ENCODE measurements around the gene BRMS1L. TPM values are rescaled to one million over a fixed set of nuclear protein-coding genes. Genes with fewer than 3 reads are reported as not detected.

The BRMS1L gene
- total and polyA plus RNA-seq, 2 of the 4 experiments (the other 2 are of a cell fraction), result 1.8 to 6.2 TPM

DNA sequence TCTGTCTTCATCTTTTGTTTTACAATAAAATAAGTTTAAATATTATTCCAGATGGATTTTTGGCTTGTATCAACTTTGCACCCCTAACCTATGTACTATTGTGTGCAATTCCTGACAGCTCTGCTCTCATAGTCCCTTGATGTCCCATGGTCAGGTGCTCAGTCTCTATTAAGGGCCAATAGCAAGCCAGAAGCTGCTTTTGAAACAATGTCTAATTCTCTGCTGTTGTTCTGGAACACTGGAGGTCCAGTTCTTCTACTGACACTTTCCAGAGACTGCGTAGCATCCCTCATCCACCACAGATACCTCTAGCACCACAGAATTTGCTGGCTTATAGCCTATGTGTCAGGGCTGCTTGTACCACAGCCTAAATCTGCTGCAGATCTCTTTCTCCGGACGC lies 74.6 kb downstream of the BRMS1L start:
- Histone ChIP-seq H3K4me2 (ENCODE audit: low read depth, low read length) (no peak overlapping the region), H2BK15ac (ENCODE audit: low read depth, low read length) (no peak overlapping the region), H3K23ac (ENCODE audit: low read depth, low read length) (no peak overlapping the region), H2BK120ac (ENCODE audit: low read depth, low read length) (no peak overlapping the region), H3K9me1 (ENCODE audit: insufficient read depth, low read length) (no peaks in the 10 kb centered on the region), H3K14ac (replicated peaks; ENCODE audit: low read depth, low read length) (no peak overlapping the region), H2AK9ac (replicated peaks; ENCODE audit: low read depth, low read length, poor library complexity) (no peak overlapping the region), H3K9me3 (ENCODE audit: control insufficient read depth, insufficient read depth, low read length) (no peaks in the 10 kb centered on the region), H4K91ac (ENCODE audit: insufficient read depth, low read depth, low read length) (no peak overlapping the region), H3K4me3 (ENCODE audit: insufficient read depth, low read depth, low read length) (no peak overlapping the region), H4K8ac (ENCODE audit: low read depth in 2 of 2, low read length in 2 of 2) (no peak overlapping the region), H2BK5ac (ENCODE audit: low read depth, low read length, poor library complexity, severe bottlenecking) (no peak overlapping the region), H2BK20ac (ENCODE audit: low read depth, low read length) (no peak overlapping the region), H3K36me3 (ENCODE audit: control insufficient read depth, insufficient read depth, low read length) (no peaks in the 10 kb centered on the region), H3K27me3 (ENCODE audit: control insufficient read depth, insufficient read depth, low read length) (no peaks in the 10 kb centered on the region; the same call in none of the 2 replicates), H3K18ac (ENCODE audit: low read depth, low read length) (no peak overlapping the region), H3K27ac (ENCODE audit: insufficient read depth, low read length) (no peak overlapping the region), H3K4me1 (ENCODE audit: control insufficient read depth, insufficient read depth, low read length) (no peaks in the 10 kb centered on the region), H4K20me1 (ENCODE audit: insufficient read depth, low read length) (no peaks in the 10 kb centered on the region), H3K56ac (ENCODE audit: extremely low read depth, insufficient read depth, low read length) (no peak overlapping the region), H2AK5ac (ENCODE audit: low read depth, low read length) (no peak overlapping the region), H3K79me1 (ENCODE audit: low read depth in 1 of 2, low read length in 2 of 2) (no peaks in the 10 kb centered on the region), H3K9ac (ENCODE audit: low read depth, low read length) (no peak overlapping the region), H3K4ac (ENCODE audit: low read depth, low read length) (no peak overlapping the region), H4K5ac (ENCODE audit: low read depth, low read length) (no peak overlapping the region), H2AFZ (replicated peaks; ENCODE audit: low read length, poor library complexity) (no peak overlapping the region)
- no CpG with 5 or more reads among the region's 3 CpGs for WGBS, 2 experiments (ENCODE audit: extremely low coverage in 2 of 2, insufficient read length in 1 of 2)
- TF ChIP-seq RFX5 (IDR thresholded peaks at IDR 0.05; ENCODE audit: low read depth, low read length) (no peak), POLR2A (IDR thresholded peaks at IDR 0.05; ENCODE audit: low read depth, low read length) (no peak), RCOR1 (IDR thresholded peaks at IDR 0.05; ENCODE audit: insufficient replicate concordance, low read length) (no peak), RAD21 (IDR thresholded peaks at IDR 0.05; ENCODE audit: low read length) (no peak), MAFK (IDR thresholded peaks at IDR 0.05; ENCODE audit: low read depth, low read length) (no peak), BHLHE40 (IDR thresholded peaks at IDR 0.05; ENCODE audit: low read depth, low read length) (no peak), FOS (IDR thresholded peaks at IDR 0.05; ENCODE audit: low read depth, low read length) (no peak), CHD1 (IDR thresholded peaks at IDR 0.05; ENCODE audit: low read depth, low read length) (no peak), SMC3 (IDR thresholded peaks at IDR 0.05; ENCODE audit: low read depth, low read length) (no peak), MXI1 (IDR thresholded peaks at IDR 0.05; ENCODE audit: borderline replicate concordance, low read depth, low read length) (no peak), CEBPB (IDR thresholded peaks at IDR 0.05; ENCODE audit: low read depth, low read length) (no peak), MAZ (IDR thresholded peaks at IDR 0.05; ENCODE audit: borderline replicate concordance, low read depth, low read length) (no peak), NFE2L2 (IDR thresholded peaks at IDR 0.05; ENCODE audit: low read depth, low read length) (no peak)
- TF ChIP-seq, protein P1, sequence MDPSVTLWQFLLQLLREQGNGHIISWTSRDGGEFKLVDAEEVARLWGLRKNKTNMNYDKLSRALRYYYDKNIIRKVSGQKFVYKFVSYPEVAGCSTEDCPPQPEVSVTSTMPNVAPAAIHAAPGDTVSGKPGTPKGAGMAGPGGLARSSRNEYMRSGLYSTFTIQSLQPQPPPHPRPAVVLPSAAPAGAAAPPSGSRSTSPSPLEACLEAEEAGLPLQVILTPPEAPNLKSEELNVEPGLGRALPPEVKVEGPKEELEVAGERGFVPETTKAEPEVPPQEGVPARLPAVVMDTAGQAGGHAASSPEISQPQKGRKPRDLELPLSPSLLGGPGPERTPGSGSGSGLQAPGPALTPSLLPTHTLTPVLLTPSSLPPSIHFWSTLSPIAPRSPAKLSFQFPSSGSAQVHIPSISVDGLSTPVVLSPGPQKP (IDR thresholded peaks at IDR 0.05; ENCODE audit: borderline replicate concordance, low read depth, low read length), result no peak
- TF ChIP-seq, protein P2, sequence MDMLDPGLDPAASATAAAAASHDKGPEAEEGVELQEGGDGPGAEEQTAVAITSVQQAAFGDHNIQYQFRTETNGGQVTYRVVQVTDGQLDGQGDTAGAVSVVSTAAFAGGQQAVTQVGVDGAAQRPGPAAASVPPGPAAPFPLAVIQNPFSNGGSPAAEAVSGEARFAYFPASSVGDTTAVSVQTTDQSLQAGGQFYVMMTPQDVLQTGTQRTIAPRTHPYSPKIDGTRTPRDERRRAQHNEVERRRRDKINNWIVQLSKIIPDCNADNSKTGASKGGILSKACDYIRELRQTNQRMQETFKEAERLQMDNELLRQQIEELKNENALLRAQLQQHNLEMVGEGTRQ (IDR thresholded peaks at IDR 0.05; ENCODE audit: low read depth, low read length), result no peak
- TF ChIP-seq, protein P3, sequence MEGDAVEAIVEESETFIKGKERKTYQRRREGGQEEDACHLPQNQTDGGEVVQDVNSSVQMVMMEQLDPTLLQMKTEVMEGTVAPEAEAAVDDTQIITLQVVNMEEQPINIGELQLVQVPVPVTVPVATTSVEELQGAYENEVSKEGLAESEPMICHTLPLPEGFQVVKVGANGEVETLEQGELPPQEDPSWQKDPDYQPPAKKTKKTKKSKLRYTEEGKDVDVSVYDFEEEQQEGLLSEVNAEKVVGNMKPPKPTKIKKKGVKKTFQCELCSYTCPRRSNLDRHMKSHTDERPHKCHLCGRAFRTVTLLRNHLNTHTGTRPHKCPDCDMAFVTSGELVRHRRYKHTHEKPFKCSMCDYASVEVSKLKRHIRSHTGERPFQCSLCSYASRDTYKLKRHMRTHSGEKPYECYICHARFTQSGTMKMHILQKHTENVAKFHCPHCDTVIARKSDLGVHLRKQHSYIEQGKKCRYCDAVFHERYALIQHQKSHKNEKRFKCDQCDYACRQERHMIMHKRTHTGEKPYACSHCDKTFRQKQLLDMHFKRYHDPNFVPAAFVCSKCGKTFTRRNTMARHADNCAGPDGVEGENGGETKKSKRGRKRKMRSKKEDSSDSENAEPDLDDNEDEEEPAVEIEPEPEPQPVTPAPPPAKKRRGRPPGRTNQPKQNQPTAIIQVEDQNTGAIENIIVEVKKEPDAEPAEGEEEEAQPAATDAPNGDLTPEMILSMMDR (conservative IDR thresholded peaks at IDR 0.05; ENCODE audit: low read depth, low read length), result no peak
- dilution Hi-C loops (cut with HindIII; ENCODE audit: low sequenced_read_pairs, unreplicated experiment), result no loop called here
- intact Hi-C loops (cut with micrococcal nuclease), result no loop called here
- BruUV-seq (replicated peaks), result no TSS peak
- POLR2A ChIA-PET (ENCODE audit: unreplicated experiment), result no interaction called here
- no peak for DNase-seq
- CTCF ChIA-PET, result no interaction called here
- in situ Hi-C loops (cut with MboI; ENCODE audit: low sequenced_read_pairs), result no loop called here
- ATAC-seq (ENCODE audit: low read depth), result no peak

Measured in IMR-90 (cell line).